Adrenal gland (tissue), 12 donors: Measurements from ENCODE around the gene OR8B12. TPM values are rescaled to one million over a fixed set of nuclear protein-coding genes. Genes with fewer than 3 reads are reported as not detected.
"Not testable (repeated sequence)": the region's sequence is repeated elsewhere in the genome, so short reads cannot be mapped to it uniquely, and the experiment has no call there.

ENCODE experiments used
- DNase-seq, 7 donors: peaks; one replicate each; pipeline ENCODE4 v3.0.0-alpha.2; 2019 to 2020
- H3K27ac ChIP-seq, 5 donors: fragments of 200-600 bp; sonication (generic) in 4 of 5; 1 replicate in 3 of 5; 2 replicates in 2 of 5; pipeline versions ENCODE4 v1.5.1 to v1.8.0; 2016 to 2020; ENCODE audit warnings: mild to moderate bottlenecking in 1 of 5
- H3K27me3 ChIP-seq: fragments of 200-600 bp; 2 replicates; pipeline ENCODE4 v1.8.0; 2021
- H3K36me3 ChIP-seq, 2 donors: fragments of 200-600 bp; replicated peaks in 1 of 2; 1 replicate in 1 of 2; 2 replicates in 1 of 2; pipeline versions ENCODE4 v1.5.1 to v1.8.0; 2018 to 2022
- H3K4me1 ChIP-seq, 2 donors: fragments of 200-600 bp; replicated peaks in 1 of 2; 1 replicate in 1 of 2; 2 replicates in 1 of 2; pipeline versions ENCODE4 v1.5.1 to v1.8.0; 2018 to 2021
- H3K4me3 ChIP-seq, 4 donors: fragments of 200-600 bp; sonication (generic) in 3 of 4; one replicate each; pipeline ENCODE4 v1.5.1; 2016 to 2018
- H3K9me3 ChIP-seq, 3 donors: fragments of 200-600 bp; sonication (generic) in 1 of 3; replicated peaks in 1 of 3; 1 replicate in 2 of 3; 2 replicates in 1 of 3; pipeline versions ENCODE4 v1.5.1 to v1.8.0; 2016 to 2021
- POLR2A ChIP-seq, 2 donors: fragments of 450-650 bp; IDR thresholded peaks; one replicate each; pipeline ENCODE4 v1.6.1; 2017; ENCODE audit warnings: antibody characterized with exemption in 2 of 2, mild to moderate bottlenecking in 2 of 2, moderate library complexity in 1 of 2
- WGBS, 4 donors: extraction: QIAGEN DNeasy Blood & Tissue Kit in 2 of 4; methylation state at CpG; one replicate each; pipeline versions ENCODE4 v1.1.5 to v1.1.7; 2013 to 2017; 5-methylcytosine and 5-hydroxymethylcytosine counted together
- intact Hi-C, 2 donors: fragments of 100-400 bp; cut with DNase I; formaldehyde crosslinking; loops; one replicate each; pipeline versions ENCODE4 v1.14.1 to v1.15.0; 2022 to 2023
- polyA plus RNA-seq, 3 donors: library from polyadenylated mRNA; stranded (reverse); fragments of 200-250 nt in 2 of 3; fragments of 350-450 nt in 1 of 3; fragmentation: Illumina TruSeq in 1 of 3; extraction: RNeasy Lipid Tissue Mini Kit (QIAGEN cat#74804) in 1 of 3; gene quantifications; one replicate each; pipeline ENCODE4 v1.2.3, GENCODE V29; 2013 to 2014
- total RNA-seq, 9 donors: library from RNA; depleted of rRNA in 4 of 9; stranded (reverse); fragments of >200 nt in 4 of 9; fragments of 120-200 nt in 1 of 9; fragmentation: NEBNext Ultra II Directional in 1 of 9; extraction: Animal tissue kit (Norgen Biotek cat#: 25700) in 1 of 9; gene quantifications; one replicate each; pipeline versions ENCODE4 v1.1.0 to v1.2.4, GENCODE V29; 2013 to 2023
- TF ChIP-seq, protein P1 (sequence below), 6 experiments: fragments of 450-650 bp in 4 of 6; fragments of 200-600 bp in 2 of 6; sonication (generic) in 1 of 6; IDR thresholded peaks; 1 replicate in 5 of 6; 2 replicates in 1 of 6; pipeline versions ENCODE4 v1.5.1 to v1.8.0; 2016 to 2021; ENCODE audit warnings: antibody characterized with exemption in 6 of 6, mild to moderate bottlenecking in 2 of 6, moderate library complexity in 1 of 6
- donor health status: healthy with polysubstance abuse.
- donor health status: Bipolar disorder and iron deficiency.
- donor health status: DM: yes; HTN: yes; CAD: no.
- donor health status: DM: no; HTN: no; CAD: no.
- donor health status: DM: no; HTN: no; CAD: no.
- donor health status: DM: yes; HTN: yes; CAD: no.

OR8B12 gene
- total and polyA plus RNA-seq, 12 donors = not detected

GRCh38 chr11:124518989-124519451, 24.4 kb downstream of the OR8B12 start:
- 68 to 77% (median 74%) methylated on average over 3 of the region's 3 CpGs for WGBS, 4 donors

DNA sequence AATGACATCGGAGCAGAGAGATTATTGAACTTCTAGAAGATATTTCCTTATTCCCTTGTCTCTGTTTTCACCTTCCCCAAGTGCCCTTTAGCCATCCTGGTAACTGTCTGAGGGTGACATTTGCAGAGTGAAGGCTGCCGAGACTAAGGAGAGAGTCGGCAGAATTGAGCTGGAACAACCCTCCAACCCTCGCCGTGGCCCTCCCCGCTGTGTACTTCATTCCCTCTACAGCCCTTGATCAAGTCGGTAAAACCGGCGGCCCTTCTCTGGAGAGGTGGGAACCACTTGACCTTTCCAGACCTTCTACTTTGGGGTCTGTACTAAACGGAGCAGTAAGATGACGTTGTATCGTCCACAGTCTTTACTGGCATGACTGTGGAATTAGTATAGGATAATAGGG, 26.1 kb downstream of the OR8B12 start:
- no peak overlapping the region for H3K27ac ChIP-seq
- H3K4me3 ChIP-seq = no peak overlapping the region
- no peak for DNase-seq
- intact Hi-C loops = no loop called here
- TF ChIP-seq, protein P1, sequence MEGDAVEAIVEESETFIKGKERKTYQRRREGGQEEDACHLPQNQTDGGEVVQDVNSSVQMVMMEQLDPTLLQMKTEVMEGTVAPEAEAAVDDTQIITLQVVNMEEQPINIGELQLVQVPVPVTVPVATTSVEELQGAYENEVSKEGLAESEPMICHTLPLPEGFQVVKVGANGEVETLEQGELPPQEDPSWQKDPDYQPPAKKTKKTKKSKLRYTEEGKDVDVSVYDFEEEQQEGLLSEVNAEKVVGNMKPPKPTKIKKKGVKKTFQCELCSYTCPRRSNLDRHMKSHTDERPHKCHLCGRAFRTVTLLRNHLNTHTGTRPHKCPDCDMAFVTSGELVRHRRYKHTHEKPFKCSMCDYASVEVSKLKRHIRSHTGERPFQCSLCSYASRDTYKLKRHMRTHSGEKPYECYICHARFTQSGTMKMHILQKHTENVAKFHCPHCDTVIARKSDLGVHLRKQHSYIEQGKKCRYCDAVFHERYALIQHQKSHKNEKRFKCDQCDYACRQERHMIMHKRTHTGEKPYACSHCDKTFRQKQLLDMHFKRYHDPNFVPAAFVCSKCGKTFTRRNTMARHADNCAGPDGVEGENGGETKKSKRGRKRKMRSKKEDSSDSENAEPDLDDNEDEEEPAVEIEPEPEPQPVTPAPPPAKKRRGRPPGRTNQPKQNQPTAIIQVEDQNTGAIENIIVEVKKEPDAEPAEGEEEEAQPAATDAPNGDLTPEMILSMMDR (IDR thresholded peaks at IDR 0.05) = no peak
- no peak for TF ChIP-seq POLR2A (IDR thresholded peaks at IDR 0.05)
- H3K4me1 ChIP-seq = no peaks in the 10 kb centered on the region
- H3K27me3 ChIP-seq = no peaks in the 10 kb centered on the region
- no peaks in the 10 kb centered on the region for H3K36me3 ChIP-seq
- WGBS, 4 donors = 78 to 87% (median 81%) methylated on average over 12 of the region's 12 CpGs
- H3K9me3 ChIP-seq = no peaks in the 10 kb centered on the region

More at GRCh38 chr11:124518989-124519451, 24.4 kb downstream of the OR8B12 start:
- Histone ChIP-seq H3K9me3 (no peaks in the 10 kb centered on the region), H3K4me1 (no peaks in the 10 kb centered on the region), H3K27ac (no peak overlapping the region), H3K4me3 (no peak overlapping the region), H3K27me3 (no peaks in the 10 kb centered on the region), H3K36me3 (no peaks in the 10 kb centered on the region)
- TF ChIP-seq, protein P1 (IDR thresholded peaks at IDR 0.05) = no peak
- no peak for TF ChIP-seq POLR2A (IDR thresholded peaks at IDR 0.05)
- intact Hi-C loops = no loop called here
- no peak for DNase-seq

- H3K27ac ChIP-seq, H3K4me1 ChIP-seq, H3K9me3 ChIP-seq, intact Hi-C loops, H3K36me3 ChIP-seq, H3K4me3 ChIP-seq: not testable (repeated sequence)
- DNase-seq = peak in 1 of 7 donors; percentile 22
- peaks cover 12% of the 10 kb centered on the region for H3K27me3 ChIP-seq
- 71 to 93% (median 84%) methylated on average over 4 of the region's 4 CpGs for WGBS, 4 donors
Measured at GRCh38 chr11:124514675-124515074, 28.8 kb downstream of the OR8B12 start.

DNA sequence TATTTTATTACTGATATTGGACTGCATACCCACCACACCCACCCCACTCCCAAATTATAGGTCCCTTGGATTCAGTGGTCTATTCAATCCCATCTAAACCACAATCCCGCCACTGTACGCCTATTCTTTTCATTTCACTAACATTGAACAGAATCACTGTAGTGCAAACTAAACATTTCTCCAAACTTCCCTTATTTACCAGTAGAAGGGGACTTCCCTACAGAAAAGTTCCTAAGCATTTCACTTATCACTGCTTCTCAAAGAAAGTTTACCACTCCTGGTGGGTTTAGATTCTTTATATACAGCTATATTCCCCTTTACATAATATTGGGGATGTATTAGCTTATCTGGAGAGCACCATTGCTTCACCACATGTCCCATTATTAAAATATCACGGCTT, 29.3 kb downstream of the OR8B12 start:
- WGBS, 4 donors = 75 to 85% (median 77%) methylated on average over 3 of the region's 3 CpGs
- no peaks in the 10 kb centered on the region for H3K36me3 ChIP-seq
- H3K27ac ChIP-seq = no peak overlapping the region

DNA sequence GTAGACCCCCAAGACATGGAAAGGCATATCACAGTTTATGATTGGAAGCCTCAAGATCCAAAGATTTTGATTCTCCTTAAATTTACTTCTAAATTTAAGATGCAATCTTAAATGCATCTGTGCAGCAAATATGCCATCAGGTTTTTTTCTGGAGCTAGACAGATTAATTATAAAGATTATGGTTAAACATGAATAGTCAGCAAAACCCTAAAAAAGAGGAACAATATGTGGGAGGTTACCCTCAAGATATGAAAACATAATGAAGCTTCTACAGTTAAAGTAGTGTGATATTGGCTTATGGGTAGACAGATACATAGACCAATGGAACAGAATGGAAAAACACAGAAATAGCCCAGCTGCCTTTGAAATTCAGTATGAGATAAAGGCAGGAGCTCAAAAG, 31.7 kb downstream of the OR8B12 start:
- Histone ChIP-seq H3K36me3 (no peaks in the 10 kb centered on the region), H3K27me3 (peaks cover 12% of the 10 kb centered on the region), H3K9me3 (no peaks in the 10 kb centered on the region), H3K27ac (no peak overlapping the region), H3K4me1 (no peaks in the 10 kb centered on the region), H3K4me3 (no peak overlapping the region)
- TF ChIP-seq, protein P1 (IDR thresholded peaks at IDR 0.05) = no peak
- no peak for TF ChIP-seq POLR2A (IDR thresholded peaks at IDR 0.05)
- intact Hi-C loops = no loop called here
- no peak for DNase-seq

More for the DNA sequence above, 29.3 kb downstream of the OR8B12 start:
- Histone ChIP-seq H3K9me3 (no peaks in the 10 kb centered on the region), H3K4me3 (no peak overlapping the region), H3K27me3 (peaks cover 12% of the 10 kb centered on the region), H3K4me1 (no peaks in the 10 kb centered on the region)
- no peak for DNase-seq
- TF ChIP-seq, protein P1 (IDR thresholded peaks at IDR 0.05) = no peak
- no peak for TF ChIP-seq POLR2A (IDR thresholded peaks at IDR 0.05)
- intact Hi-C loops = no loop called here
